DMS53 treated with DMSO at 0.1 percent for 48 hours (cell line): ENCODE measurements around the gene SPAG9.

Experiments
- DNase-seq: peaks from one replicate; lab custom pipeline; 2025; ENCODE audit not compliant: unreplicated experiment; lab: John Stamatoyannopoulos, UW

Gene SPAG9, protein sequence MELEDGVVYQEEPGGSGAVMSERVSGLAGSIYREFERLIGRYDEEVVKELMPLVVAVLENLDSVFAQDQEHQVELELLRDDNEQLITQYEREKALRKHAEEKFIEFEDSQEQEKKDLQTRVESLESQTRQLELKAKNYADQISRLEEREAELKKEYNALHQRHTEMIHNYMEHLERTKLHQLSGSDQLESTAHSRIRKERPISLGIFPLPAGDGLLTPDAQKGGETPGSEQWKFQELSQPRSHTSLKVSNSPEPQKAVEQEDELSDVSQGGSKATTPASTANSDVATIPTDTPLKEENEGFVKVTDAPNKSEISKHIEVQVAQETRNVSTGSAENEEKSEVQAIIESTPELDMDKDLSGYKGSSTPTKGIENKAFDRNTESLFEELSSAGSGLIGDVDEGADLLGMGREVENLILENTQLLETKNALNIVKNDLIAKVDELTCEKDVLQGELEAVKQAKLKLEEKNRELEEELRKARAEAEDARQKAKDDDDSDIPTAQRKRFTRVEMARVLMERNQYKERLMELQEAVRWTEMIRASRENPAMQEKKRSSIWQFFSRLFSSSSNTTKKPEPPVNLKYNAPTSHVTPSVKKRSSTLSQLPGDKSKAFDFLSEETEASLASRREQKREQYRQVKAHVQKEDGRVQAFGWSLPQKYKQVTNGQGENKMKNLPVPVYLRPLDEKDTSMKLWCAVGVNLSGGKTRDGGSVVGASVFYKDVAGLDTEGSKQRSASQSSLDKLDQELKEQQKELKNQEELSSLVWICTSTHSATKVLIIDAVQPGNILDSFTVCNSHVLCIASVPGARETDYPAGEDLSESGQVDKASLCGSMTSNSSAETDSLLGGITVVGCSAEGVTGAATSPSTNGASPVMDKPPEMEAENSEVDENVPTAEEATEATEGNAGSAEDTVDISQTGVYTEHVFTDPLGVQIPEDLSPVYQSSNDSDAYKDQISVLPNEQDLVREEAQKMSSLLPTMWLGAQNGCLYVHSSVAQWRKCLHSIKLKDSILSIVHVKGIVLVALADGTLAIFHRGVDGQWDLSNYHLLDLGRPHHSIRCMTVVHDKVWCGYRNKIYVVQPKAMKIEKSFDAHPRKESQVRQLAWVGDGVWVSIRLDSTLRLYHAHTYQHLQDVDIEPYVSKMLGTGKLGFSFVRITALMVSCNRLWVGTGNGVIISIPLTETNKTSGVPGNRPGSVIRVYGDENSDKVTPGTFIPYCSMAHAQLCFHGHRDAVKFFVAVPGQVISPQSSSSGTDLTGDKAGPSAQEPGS (N-terminal part only)

DNA sequence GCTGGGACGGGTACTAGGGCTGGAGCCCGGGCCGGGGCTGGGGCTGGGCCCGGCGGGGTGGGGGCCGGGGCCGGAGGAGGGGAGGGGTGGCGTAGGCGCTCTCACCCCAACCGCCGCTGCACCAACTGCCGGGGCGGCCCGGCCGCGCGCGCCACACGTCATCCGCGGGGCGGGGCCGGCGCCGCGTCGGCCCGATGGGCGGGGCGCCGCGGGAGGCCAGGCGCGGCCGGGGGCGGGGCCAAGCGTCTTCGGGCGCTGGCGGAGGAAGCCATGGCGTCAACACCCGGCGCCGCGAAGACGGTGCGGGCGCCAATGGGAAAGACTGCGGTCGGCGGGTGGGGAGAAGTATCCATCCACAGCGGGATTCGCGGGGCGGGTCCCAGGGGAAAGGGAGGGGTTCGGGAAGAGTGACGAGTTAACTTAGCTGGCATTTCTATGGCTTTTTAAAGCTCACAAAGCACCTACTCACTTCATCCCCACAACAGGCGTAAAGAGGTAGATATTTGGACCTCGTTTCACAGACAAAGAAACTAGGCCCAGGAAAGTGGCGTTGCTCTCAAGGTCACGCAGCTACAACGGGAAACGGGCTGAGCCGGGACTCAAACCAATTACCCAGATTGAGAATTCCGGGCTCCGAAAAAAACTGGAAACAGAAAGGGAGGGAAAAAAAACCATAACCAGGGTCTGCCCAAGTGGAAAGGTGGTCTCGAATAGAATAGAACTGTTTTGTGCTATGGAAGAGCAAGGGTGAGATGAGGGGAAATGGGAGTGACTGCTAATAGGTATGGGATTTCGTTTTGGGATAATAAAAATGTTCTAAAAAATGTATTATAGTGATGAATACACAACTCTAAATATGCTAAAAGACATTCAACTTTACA lies at the start of gene SPAG9:
TSS of gene SPAG9 (minus strand) at position 130 of the 881 bp plus-strand sequence. CDS start 212 bp downstream, outside the sequence.
- DNase-seq = peak; percentile 95

DNA sequence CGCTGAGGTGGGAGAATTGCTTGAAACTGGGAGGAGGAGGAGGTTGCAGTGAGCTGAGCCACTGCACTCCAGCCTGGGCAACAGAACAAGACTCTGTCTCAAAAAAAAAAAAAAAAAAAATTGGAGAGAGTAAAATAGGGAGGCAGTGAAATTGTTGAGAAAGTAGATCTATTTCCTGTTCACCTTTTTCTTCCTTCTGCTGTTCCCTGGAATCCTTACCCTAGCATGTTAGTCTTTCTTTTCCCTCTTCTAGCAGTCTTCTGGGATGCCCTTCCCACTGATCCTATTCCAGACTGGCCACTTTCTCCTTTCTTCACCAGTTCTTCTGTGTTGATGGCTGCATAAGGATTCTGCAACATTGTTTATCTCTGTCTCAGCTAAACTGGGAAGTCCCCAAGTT lies 48.7 kb upstream of the SPAG9 start:
- no peak for DNase-seq

DNA sequence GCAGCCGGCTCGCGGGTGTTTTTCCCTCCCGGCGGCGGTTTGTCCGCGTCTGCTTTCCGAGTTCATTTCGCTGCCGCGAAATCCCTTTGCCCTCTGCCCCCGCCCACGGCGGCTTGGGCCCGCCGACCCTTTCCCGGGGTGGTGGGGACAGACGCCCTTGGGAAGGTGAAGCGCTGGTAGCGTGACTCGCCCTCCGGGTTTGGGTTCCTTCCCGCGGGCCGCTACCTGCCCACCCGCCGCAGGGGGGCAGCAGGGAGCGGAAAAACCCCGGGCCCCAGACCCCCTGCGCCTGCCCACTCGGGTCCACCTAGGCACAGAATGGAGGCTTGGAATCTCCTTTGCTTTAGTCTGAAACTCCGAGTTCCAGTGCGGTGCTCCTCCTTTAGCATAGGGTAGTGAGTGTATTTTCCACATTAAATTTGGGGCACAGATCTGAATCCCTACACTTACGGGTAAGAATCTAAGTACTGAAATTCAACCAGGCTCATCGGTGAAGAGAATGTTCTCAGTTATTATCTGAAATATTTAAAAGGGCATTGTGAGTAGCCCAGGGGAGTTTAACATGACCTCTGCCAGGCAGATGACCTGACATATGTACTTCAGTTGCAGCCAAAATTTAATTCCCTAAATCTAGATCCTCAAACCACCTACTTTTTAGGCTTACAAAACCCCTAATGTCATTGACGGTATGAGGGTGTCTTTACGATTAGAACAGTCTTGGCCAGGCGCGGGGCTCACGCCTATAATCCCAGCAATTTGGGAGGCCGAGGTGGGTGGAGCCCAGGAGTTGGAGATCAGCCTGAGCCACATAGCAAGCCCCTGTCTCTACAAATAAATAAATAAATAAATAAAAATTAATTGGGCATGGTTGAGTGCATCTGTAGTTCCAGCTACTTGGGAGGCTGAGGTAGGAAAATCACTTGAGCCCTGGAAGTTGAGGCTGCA lies 46.6 kb upstream of the SPAG9 start:
- DNase-seq = peak; percentile 32

DNA sequence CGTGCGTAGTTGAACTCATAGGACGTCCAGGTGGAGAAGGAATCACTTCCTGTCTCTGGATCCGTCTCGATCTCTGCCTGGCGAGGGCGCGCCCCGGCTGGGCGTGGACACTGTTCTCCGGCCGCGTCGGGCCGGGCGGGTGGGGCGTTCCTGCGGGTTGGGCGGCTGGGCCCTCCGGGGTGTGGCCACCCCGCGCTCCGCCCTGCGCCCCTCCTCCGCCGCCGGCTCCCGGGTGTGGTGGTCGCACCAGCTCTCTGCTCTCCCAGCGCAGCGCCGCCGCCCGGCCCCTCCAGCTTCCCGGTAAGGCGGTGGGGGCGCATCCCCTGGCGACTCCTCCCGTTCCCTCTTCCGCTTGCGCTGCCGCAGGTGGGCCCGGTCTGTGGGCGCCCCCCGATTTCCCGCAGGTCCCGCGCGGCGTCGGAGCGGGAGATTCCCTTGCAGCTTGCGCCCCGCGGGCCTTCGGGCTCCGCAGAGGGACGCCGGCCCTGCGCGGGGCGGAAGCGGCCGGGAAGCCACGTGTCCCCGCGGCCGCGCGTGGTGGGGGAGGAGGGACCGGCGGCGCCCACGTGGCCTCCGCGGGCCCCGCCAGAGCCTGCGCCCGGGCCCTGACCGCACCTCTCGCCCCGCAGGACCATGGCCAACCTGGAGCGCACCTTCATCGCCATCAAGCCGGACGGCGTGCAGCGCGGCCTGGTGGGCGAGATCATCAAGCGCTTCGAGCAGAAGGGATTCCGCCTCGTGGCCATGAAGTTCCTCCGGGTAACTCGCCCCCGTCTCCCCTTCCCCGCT lies 45.7 kb upstream of the SPAG9 start, which contains the start of gene NME2:
TSS of gene NME2 (plus strand) at position 214 of the 789 bp plus-strand sequence. CDS start at position 634, 420 bp downstream.
- DNase-seq = peak; percentile 79

DNA sequence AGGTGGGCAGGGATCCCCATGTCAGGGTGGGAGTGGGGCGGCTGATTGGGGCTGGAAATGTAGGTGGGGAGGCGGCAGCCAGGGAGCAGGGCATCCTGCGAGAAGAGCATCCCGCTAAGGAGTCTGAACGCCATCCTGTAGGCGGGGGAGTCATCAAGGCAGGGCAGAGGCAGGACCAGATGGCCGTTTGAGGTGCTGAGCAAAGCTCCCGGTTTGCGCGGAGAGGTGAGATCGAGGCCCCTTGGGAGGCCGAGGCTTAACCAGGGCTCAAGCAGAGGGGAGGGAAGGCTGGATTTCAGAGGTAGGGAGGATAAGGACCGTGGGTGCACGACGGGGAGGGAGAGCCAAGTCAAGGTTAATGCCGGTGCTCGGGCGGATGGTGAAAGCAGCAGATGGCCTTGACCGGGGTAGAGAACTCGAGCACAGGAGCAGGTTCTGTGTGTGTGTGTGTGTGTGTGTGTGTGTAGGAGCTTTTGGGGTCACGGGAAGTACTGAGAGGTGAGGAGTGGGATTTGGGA lies 45.1 kb upstream of the SPAG9 start:
- peak; percentile 69 for DNase-seq

DNA sequence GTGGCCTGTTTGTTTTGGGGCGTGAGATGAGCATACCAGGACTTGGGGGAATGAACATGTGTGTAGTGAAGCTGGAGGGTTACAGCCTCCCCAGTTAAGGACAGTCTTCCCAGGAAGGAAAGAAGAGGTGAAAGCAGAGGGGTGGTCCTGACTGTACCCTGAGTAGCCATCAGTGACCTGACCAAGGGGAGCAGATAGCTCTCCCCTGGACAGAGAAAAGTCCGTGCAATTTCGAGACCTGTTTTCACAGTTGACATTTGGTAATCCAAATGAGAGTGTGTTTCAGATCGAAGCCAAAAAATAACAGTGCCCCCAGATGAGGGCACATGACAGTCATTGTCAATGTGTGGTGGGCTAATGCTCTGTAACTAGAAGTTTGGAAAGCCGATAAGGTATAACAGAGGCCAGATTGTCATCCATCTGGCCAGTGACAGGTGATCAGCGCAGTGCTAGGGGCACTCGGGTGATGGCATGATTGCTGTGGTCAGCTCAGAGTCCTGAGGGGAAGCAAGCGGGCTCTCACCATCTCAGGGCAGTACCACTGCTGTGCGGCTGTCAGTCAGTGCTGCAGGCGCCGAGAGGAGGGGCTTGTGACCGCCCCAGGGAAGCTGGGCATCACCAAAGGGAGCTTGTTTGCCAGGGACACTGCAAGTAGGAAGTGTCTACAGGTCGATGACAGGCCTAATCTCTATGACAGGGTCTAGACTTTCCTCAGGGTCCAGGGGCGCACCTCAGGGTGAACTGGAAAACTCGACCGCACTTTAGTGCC lies 44.4 kb upstream of the SPAG9 start:
- peak; percentile 61 for DNase-seq

DNA sequence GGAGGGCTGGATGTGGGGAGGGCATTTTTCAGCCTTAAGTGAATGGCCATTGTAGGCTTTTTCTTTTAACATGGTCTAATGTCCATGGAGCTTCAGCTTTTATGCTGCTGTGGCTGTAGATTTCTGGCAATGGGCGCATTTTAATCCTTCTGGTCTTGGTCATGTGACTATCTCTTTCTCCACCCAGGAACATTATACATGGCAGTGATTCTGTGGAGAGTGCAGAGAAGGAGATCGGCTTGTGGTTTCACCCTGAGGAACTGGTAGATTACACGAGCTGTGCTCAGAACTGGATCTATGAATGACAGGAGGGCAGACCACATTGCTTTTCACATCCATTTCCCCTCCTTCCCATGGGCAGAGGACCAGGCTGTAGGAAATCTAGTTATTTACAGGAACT lies 40.9 kb upstream of the SPAG9 start:
- no peak for DNase-seq

DNA sequence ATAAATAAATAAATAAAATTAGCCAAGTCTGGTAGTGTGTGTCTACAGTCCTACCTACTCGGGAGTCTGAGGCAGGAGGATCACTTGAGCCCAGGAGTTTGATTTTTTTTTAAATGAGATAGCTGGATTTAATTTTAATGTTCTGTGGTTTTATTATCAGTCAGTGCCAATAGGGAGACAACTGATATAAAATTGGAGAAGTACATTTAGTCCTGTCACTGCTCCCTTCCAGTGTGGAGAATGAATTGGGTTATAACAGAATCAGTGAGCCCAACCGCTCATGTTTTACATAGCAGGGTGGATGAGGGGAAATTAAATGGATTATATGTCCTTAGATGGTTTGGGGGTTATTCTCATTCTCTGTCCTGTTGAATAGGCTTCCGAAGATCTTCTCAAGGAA lies 38.9 kb upstream of the SPAG9 start:
- no peak for DNase-seq

DNA sequence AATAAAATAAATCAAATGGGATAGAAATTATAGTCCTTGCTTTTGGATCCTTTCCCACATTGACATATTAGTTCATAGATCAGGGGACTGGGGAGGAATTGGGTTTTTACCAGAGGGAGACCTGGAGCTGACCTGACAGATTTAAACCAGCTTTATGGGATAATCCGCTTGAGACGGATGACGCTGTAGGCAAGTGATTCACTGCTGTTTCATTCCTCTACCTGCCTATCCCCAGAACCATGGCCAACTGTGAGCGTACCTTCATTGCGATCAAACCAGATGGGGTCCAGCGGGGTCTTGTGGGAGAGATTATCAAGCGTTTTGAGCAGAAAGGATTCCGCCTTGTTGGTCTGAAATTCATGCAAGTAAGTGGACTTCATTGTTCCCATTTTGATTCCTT lies 34.7 kb upstream of the SPAG9 start:
- no peak for DNase-seq

DNA sequence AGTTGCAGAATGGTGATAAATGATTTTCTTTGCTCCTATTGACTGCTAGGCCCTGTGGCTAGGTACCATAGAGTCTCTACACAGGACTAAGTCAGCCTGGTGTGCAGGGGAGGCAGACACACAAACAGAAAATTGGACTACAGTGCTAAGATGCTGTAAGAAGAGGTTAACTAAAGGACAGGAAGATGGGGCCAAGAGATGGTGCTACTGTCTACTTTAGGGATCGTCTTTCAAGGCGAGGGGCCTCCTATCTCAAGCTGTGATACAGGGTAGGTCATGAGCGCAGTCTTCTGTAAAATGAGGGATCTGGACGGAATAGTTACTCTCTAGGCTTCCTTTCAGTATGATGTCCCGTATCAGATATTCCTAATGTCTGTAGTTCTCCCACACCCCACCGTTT lies 33.5 kb upstream of the SPAG9 start:
- no peak for DNase-seq

DNA sequence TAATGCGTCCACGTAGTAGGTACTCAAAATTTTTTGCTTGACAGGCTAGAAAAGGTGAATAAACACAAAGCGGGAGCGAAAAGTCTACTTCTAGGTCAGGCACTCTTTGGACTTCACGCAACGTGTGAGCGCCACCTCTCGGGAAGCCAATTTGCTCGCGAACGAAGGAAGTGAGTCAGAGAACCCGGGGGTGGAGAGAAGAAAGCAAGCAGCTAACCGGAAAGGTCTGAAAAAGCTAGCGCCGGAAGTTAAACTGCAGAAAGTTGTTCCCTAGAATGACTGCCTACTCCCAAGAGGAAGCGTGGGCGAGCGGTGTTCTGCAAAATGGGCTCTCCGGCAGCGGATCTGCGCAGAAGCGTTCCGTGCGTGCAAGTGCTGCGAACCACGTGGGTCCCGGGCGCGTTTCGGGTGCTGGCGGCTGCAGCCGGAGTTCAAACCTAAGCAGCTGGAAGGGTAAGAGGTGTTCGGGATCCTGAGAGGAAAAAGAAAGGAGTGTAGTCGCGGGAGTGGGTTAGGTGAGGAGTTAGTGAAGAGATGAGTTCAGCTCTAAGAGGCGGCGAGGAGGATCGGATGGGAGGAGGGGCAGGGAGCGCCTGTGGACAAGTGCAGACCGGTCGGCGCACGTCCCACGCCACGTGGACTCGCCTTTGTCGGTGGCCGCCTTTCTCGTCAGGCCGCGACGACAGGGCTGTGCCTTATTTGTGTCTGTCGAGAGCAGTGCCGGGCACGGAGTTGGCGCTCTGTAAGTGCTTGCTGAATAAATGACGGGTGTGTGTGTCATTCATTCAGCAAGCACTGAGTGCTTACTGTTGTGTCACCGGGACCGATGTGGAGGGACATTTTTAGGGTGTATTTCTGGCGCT lies 32.8 kb upstream of the SPAG9 start, which contains the start of gene NME1:
TSS of gene NME1 (plus strand) at position 350 of the 863 bp plus-strand sequence. CDS start 2,096 bp downstream, outside the sequence.
- peak; percentile 100 for DNase-seq

DNA sequence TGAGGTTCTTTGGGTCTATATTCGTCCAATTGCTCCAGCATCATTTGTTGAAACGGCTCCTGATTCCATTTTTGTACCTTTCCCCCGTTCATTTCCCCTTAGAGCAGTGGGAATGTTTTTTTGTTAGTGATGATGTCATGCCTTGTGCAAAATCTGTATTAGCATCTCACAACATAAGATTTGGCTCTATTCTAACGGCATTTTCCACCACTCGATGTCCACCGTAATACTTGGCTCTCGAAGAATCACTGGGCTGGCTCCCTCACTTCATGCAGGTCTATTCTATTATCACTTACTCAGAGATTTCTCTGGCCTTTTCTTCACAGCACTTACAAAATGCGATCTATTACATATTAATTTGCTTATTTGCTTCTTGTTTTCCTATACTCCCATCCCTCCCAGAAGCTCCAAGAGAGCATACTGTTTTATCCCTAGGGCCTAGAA lies 32.1 kb upstream of the SPAG9 start:
- DNase-seq = peak; percentile 85

DNA sequence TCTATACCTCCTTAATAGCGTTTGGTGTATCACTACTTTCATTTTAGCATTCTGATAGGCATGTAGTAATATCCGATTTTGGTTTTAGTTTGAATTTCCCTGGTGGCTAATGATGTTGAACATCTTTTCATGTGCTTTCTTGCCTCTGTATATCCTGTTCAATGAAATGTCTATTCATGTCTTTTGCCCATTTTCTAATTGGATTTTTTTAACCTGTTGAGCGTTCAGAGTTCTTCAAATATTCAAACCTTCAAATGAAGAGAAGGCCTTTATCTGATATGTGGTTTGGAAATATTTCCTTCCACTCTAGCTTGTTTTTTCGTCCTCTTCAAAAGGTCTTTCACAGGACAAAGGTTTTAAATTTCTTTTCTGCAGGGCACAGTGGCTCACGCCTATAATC lies 30.3 kb upstream of the SPAG9 start:
- no peak for DNase-seq

DNA sequence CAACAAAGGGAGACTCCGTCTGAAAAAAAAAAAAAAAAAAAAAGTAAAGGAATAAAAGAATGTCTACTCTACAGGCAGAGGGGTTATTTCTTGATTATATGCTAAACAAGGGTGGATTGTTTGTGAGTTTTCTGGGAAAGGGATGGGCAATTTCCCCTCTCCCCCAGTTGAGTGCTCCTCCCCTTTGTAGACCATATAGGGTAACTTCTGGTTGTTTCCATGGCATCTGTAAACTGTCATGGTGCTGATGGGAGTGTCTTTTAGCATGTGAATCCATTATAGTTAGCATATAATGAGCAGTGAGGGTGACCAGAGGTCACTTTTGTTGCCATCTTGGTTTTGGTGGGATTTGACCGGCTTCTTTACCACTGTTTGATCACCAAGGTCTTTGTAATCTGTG lies 28.5 kb upstream of the SPAG9 start:
- no peak for DNase-seq

DNA sequence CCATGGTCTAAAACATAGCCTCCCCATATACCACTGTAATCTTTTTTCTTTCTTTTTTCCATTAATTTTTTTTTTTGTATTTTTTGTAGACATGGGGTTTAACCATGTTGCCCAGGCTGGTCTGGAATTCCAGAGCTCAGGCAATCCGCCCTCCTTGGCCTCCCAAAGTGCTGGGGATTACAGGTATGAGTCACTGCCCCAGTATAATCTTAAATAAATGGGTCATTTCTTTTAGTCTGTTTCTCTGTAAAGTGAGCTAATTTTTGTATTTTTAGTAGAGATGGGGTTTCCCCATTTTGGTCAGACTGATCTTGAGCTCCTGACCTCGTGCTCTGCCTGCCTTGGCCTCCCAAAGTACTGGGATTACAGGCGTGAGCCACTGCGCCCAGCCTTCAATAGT lies 27.0 kb upstream of the SPAG9 start:
- DNase-seq = no peak
